Endothelial cell of umbilical vein (primary cell): Measurements from ENCODE around the gene DENND5B.

Experiments used
- CTCF ChIP-seq, 2 donors: IDR thresholded peaks; 1 replicate in 1 of 2; 2 replicates in 1 of 2; pipeline ENCODE4 v1.5.1; 2011; ENCODE audit warnings: low read length in 2 of 2, mild to moderate bottlenecking in 2 of 2, moderate library complexity in 2 of 2, control low read depth in 1 of 2, inconsistent platforms in 1 of 2, low read depth in 1 of 2; ENCODE audit not compliant: insufficient read depth in 1 of 2; ENCODE audit errors: extremely low read depth in 1 of 2
- EZH2 ChIP-seq: IDR thresholded peaks from 2 replicates; pipeline ENCODE4 v1.6.1; 2012; ENCODE audit warnings: borderline replicate concordance, low read depth, mild to moderate bottlenecking, moderate library complexity, low read length, inconsistent platforms; ENCODE audit not compliant: severe bottlenecking
- GATA2 ChIP-seq: IDR thresholded peaks from 2 replicates; pipeline ENCODE4 v1.7.0; 2011; ENCODE audit warnings: low read depth, mild to moderate bottlenecking, moderate library complexity, mixed read lengths, low read length; ENCODE audit not compliant: insufficient read length, insufficient read depth
- MAX ChIP-seq: IDR thresholded peaks from 2 replicates; pipeline ENCODE4 v1.6.1; 2011; ENCODE audit not compliant: insufficient read depth, insufficient read length
- POLR2A ChIP-seq: IDR thresholded peaks from 2 replicates; pipeline ENCODE4 v1.6.1; 2012; ENCODE audit warnings: low read depth, mild to moderate bottlenecking, control low read depth, low read length
- POLR2AphosphoS5 ChIP-seq: IDR thresholded peaks from 2 replicates; pipeline ENCODE4 v1.6.1; 2012; ENCODE audit warnings: low read depth, mild to moderate bottlenecking, control low read depth, low read length, moderate library complexity; ENCODE audit not compliant: insufficient read depth

GRCh38 chr12:31622038-31622437 lies 31.1 kb upstream of the DENND5B start:
- TF ChIP-seq EZH2 (no peak), GATA2 (no peak), CTCF (IDR thresholded peaks at IDR 0.05; ENCODE audit: extremely low read depth in 1 of 2, insufficient read depth in 1 of 2, low read depth in 1 of 2, low read length in 2 of 2) (no peak), POLR2AphosphoS5 (no peak), POLR2A (no peak), MAX (no peak)
